NCI-H1694 treated with DMSO at 0.1 percent for 48 hours (cell line): ENCODE measurements around the gene QSOX2.

Experiments used
- DNase-seq: peaks from one replicate; lab custom pipeline; 2025; lab: John Stamatoyannopoulos, UW

Gene QSOX2

GRCh38 chr9:136203408-136204144, 42.0 kb downstream of the QSOX2 start:
- DNase-seq = no peak

GRCh38 chr9:136202454-136203407, 42.9 kb downstream of the QSOX2 start:
- DNase-seq = no peak

- DNase-seq = no peak
Observed at GRCh38 chr9:136201609-136202453, 43.8 kb downstream of the QSOX2 start.

- no peak for DNase-seq
Observed at GRCh38 chr9:136201174-136201573, 44.4 kb downstream of the QSOX2 start.

GRCh38 chr9:136200424-136200823, 45.2 kb downstream of the QSOX2 start:
- no peak for DNase-seq

GRCh38 chr9:136199391-136200288, 46.0 kb downstream of the QSOX2 start:
- no peak for DNase-seq

- no peak for DNase-seq
Observed at GRCh38 chr9:136198605-136199083, 47.0 kb downstream of the QSOX2 start.

GRCh38 chr9:136197930-136198604, 47.5 kb downstream of the QSOX2 start:
- DNase-seq = no peak

- DNase-seq = no peak
Observed at GRCh38 chr9:136197084-136197875, 48.3 kb downstream of the QSOX2 start.

GRCh38 chr9:136196404-136197083, 49.1 kb downstream of the QSOX2 start:
- no peak for DNase-seq

GRCh38 chr9:136194540-136194939, 51.1 kb downstream of the QSOX2 start:
- no peak for DNase-seq

GRCh38 chr9:136193891-136194279, 51.7 kb downstream of the QSOX2 start:
- DNase-seq = no peak

- no peak for DNase-seq
Observed at GRCh38 chr9:136193127-136193890, 52.3 kb downstream of the QSOX2 start.

GRCh38 chr9:136192289-136193126, 53.1 kb downstream of the QSOX2 start:
- DNase-seq = no peak

- DNase-seq = no peak
Observed at GRCh38 chr9:136191960-136192286, 53.7 kb downstream of the QSOX2 start.

- DNase-seq = no peak
Observed at GRCh38 chr9:136191099-136191959, 54.3 kb downstream of the QSOX2 start.
